H1 (cell line): ENCODE data around the gene TBC1D17. TPM values are rescaled to one million over a fixed set of nuclear protein-coding genes. Genes with fewer than 3 reads are reported as not detected.

ENCODE experiments used
- ASH2L ChIP-seq: fragments of 200-600, 300-600 bp; sonication (generic); IDR thresholded peaks from one replicate; pipeline ENCODE4 v1.7.1; 2017; ENCODE audit warnings: low read length
- BACH1 ChIP-seq: IDR thresholded peaks from 2 replicates; pipeline ENCODE4 v1.6.1; 2012; ENCODE audit warnings: low read length, improper control_type of control experiment
- BCL11A ChIP-seq, 2 experiments: IDR thresholded peaks; one replicate each; pipeline ENCODE4 v1.6.1; 2011; ENCODE audit warnings: low read depth in 2 of 2, low read length in 2 of 2, mild to moderate bottlenecking in 2 of 2
- JUN ChIP-seq: IDR thresholded peaks from 2 replicates; pipeline ENCODE4 v1.6.1; 2011; ENCODE audit warnings: low read depth, mild to moderate bottlenecking, improper control_type of control experiment, low read length
- JUND ChIP-seq: IDR thresholded peaks from 2 replicates; pipeline ENCODE4 v1.6.1; 2011; ENCODE audit warnings: mild to moderate bottlenecking, improper control_type of control experiment, low read length
- KDM1A ChIP-seq: fragments of 200-600, 300-600 bp; sonication (generic); IDR thresholded peaks from 2 replicates; pipeline ENCODE4 v1.7.1; 2016; ENCODE audit warnings: mild to moderate bottlenecking, low read length, borderline replicate concordance
- SAP30 ChIP-seq: fragments of 300-600 bp; sonication (generic); IDR thresholded peaks from 2 replicates; pipeline ENCODE4 v1.7.1; 2012; ENCODE audit warnings: low read length, moderate library complexity, mild to moderate bottlenecking, inconsistent platforms; ENCODE audit not compliant: insufficient read depth, insufficient replicate concordance
- SIN3A ChIP-seq, 2 experiments: IDR thresholded peaks in 1 of 2; conservative IDR thresholded peaks in 1 of 2; 2 replicates each; pipeline ENCODE4 v1.6.1; 2011 to 2012; ENCODE audit warnings: low read length in 2 of 2, improper control_type of control experiment in 1 of 2, low read depth in 1 of 2, mild to moderate bottlenecking in 1 of 2
- polyA plus RNA-seq, 7 experiments: library from polyadenylated mRNA; depleted of rRNA in 3 of 7; stranded (reverse) in 5 of 7; unstranded in 2 of 7; fragments of >200 nt in 5 of 7; fragments of 200-250 nt in 2 of 7; gene quantifications; 1 replicate in 5 of 7; 2 replicates in 1 of 7; 4 replicates in 1 of 7; pipeline versions ENCODE4 v1.2.1 to v1.2.3, GENCODE V29; 2011 to 2013; ENCODE audit warnings: missing spikeins in 2 of 7, mixed read lengths in 2 of 7
- total RNA-seq: library from RNA; stranded (reverse); fragmentation: NEBNext Ultra II Directional; extraction: Animal tissue kit (Norgen Biotek cat#: 25700); gene quantifications from 2 replicates; pipeline ENCODE4 v1.2.1, GENCODE V29; 2021
- TF ChIP-seq, protein P1 (sequence below): fragments of 300-600 bp; sonication (generic); IDR thresholded peaks from 2 replicates; pipeline ENCODE4 v1.7.1; 2012; ENCODE audit warnings: low read length, moderate library complexity, mild to moderate bottlenecking, inconsistent platforms; ENCODE audit not compliant: insufficient replicate concordance

Gene TBC1D17
- total and polyA plus RNA-seq, 2 of the 8 experiments (the other 6 are each of a cell fraction or from before 2014, with no cell fraction given) = 30.3 to 44.9 TPM

DNA sequence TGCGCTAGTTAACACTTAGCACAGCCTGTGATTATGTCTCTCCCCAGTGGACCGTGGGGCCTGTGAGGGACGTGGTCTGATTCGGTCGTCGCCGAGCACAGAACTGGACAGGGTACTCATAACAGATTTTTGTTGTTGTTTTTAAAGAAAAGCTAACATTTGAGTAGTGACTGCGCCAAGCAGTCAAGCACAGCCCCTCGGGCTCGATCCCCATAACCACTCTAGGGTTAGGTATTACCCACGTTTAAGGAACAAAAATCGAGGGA lies 27.3 kb upstream of the TBC1D17 start (continued):
- TF ChIP-seq, protein P1, sequence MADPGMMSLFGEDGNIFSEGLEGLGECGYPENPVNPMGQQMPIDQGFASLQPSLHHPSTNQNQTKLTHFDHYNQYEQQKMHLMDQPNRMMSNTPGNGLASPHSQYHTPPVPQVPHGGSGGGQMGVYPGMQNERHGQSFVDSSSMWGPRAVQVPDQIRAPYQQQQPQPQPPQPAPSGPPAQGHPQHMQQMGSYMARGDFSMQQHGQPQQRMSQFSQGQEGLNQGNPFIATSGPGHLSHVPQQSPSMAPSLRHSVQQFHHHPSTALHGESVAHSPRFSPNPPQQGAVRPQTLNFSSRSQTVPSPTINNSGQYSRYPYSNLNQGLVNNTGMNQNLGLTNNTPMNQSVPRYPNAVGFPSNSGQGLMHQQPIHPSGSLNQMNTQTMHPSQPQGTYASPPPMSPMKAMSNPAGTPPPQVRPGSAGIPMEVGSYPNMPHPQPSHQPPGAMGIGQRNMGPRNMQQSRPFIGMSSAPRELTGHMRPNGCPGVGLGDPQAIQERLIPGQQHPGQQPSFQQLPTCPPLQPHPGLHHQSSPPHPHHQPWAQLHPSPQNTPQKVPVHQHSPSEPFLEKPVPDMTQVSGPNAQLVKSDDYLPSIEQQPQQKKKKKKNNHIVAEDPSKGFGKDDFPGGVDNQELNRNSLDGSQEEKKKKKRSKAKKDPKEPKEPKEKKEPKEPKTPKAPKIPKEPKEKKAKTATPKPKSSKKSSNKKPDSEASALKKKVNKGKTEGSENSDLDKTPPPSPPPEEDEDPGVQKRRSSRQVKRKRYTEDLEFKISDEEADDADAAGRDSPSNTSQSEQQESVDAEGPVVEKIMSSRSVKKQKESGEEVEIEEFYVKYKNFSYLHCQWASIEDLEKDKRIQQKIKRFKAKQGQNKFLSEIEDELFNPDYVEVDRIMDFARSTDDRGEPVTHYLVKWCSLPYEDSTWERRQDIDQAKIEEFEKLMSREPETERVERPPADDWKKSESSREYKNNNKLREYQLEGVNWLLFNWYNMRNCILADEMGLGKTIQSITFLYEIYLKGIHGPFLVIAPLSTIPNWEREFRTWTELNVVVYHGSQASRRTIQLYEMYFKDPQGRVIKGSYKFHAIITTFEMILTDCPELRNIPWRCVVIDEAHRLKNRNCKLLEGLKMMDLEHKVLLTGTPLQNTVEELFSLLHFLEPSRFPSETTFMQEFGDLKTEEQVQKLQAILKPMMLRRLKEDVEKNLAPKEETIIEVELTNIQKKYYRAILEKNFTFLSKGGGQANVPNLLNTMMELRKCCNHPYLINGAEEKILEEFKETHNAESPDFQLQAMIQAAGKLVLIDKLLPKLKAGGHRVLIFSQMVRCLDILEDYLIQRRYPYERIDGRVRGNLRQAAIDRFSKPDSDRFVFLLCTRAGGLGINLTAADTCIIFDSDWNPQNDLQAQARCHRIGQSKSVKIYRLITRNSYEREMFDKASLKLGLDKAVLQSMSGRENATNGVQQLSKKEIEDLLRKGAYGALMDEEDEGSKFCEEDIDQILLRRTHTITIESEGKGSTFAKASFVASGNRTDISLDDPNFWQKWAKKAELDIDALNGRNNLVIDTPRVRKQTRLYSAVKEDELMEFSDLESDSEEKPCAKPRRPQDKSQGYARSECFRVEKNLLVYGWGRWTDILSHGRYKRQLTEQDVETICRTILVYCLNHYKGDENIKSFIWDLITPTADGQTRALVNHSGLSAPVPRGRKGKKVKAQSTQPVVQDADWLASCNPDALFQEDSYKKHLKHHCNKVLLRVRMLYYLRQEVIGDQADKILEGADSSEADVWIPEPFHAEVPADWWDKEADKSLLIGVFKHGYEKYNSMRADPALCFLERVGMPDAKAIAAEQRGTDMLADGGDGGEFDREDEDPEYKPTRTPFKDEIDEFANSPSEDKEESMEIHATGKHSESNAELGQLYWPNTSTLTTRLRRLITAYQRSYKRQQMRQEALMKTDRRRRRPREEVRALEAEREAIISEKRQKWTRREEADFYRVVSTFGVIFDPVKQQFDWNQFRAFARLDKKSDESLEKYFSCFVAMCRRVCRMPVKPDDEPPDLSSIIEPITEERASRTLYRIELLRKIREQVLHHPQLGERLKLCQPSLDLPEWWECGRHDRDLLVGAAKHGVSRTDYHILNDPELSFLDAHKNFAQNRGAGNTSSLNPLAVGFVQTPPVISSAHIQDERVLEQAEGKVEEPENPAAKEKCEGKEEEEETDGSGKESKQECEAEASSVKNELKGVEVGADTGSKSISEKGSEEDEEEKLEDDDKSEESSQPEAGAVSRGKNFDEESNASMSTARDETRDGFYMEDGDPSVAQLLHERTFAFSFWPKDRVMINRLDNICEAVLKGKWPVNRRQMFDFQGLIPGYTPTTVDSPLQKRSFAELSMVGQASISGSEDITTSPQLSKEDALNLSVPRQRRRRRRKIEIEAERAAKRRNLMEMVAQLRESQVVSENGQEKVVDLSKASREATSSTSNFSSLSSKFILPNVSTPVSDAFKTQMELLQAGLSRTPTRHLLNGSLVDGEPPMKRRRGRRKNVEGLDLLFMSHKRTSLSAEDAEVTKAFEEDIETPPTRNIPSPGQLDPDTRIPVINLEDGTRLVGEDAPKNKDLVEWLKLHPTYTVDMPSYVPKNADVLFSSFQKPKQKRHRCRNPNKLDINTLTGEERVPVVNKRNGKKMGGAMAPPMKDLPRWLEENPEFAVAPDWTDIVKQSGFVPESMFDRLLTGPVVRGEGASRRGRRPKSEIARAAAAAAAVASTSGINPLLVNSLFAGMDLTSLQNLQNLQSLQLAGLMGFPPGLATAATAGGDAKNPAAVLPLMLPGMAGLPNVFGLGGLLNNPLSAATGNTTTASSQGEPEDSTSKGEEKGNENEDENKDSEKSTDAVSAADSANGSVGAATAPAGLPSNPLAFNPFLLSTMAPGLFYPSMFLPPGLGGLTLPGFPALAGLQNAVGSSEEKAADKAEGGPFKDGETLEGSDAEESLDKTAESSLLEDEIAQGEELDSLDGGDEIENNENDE = no peak
- no peak for TF ChIP-seq SAP30
- TF ChIP-seq BCL11A (IDR thresholded peaks at IDR 0.05; ENCODE audit: low read depth in 2 of 2, low read length in 2 of 2) = no peak
- TF ChIP-seq ASH2L = no peak
- TF ChIP-seq JUN = no peak
- TF ChIP-seq BACH1 = no peak
- TF ChIP-seq JUND = no peak
- no peak for TF ChIP-seq SIN3A (conservative IDR thresholded peaks at IDR 0.05 in 1 of 2, IDR thresholded peaks at IDR 0.05 in 1 of 2; ENCODE audit: low read depth in 1 of 2, low read length in 2 of 2)
- no peak for TF ChIP-seq KDM1A
